Measurements from ENCODE around the gene DISP3. TPM values are rescaled to one million over a fixed set of nuclear protein-coding genes. Genes with fewer than 3 reads are reported as not detected.

DISP3 gene
- total and polyA plus RNA-seq, 3 experiments from 2014 or later, result 0.35 to 0.46 (median 0.42) TPM

DNA sequence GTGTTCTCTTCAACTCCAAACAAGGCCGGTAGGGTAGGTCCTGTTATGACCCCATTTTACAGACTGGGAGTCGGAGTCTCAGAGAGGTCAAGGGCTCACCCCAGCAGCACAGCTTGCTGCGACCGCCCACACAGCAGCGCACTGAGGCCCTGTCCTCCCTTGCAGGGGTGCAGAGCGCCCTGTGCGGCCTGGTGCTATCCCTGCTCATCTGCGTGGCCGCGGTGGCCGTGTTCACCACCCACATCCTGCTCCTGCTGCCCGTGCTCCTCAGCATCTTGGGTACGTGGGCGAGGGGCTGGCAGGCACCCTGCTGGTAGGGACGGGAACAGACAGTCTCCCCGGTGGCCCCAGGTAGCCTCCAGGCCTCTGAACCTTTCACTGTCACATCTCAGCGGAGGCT is 55.9 kb downstream of the DISP3 start:
- H3K36me3 ChIP-seq (ENCODE audit: insufficient read depth, low read length), result no peaks in the 10 kb centered on the region
- CTCF ChIA-PET, result no interaction called here
- Mint-ChIP-seq H3K27me3 (peaks cover 0 to 5% of the 10 kb centered on the region in 2 donors), H3K9me3 (no peaks in the 10 kb centered on the region), H3K27ac (no peak overlapping the region), H3K4me1 (no peaks in the 10 kb centered on the region), H3K4me3 (no peak overlapping the region), H3K36me3 (no peaks in the 10 kb centered on the region)
- H3K27ac ChIP-seq (ENCODE audit: low read depth, low read length), result no peak overlapping the region
- no peaks in the 10 kb centered on the region for H3K4me1 ChIP-seq (ENCODE audit: insufficient read depth, low read length)
- no peaks in the 10 kb centered on the region for H3K27me3 ChIP-seq (ENCODE audit: insufficient read depth, low read length, poor library complexity, severe bottlenecking)
- POLR2A ChIA-PET, result no interaction called here
- DNase-seq, result no peak
- no peak overlapping the region for H3K4me3 ChIP-seq (ENCODE audit: low read length)
- H3K9me3 ChIP-seq (ENCODE audit: low read length), result no peaks in the 10 kb centered on the region

DNA sequence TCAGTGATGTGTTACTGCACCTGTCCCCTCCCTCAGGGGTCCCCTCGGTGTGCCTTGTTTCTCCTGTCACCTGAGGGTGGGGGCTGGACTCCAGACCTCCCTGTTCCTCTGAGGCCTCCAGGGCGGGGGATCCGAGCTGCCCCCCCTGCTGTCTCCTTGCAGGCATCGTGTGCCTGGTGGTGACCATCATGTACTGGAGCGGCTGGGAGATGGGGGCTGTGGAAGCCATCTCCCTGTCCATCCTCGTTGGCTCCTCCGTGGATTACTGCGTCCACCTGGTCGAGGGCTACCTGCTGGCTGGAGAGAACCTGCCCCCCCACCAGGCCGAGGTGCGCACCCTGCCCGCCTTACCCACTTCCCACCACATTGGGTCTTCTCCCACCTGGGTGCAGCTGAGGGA is 56.4 kb downstream of the DISP3 start:
- H3K4me1 ChIP-seq (ENCODE audit: insufficient read depth, low read length), result no peaks in the 10 kb centered on the region
- Mint-ChIP-seq H3K36me3 (no peaks in the 10 kb centered on the region), H3K27me3 (peaks cover 2 to 8% of the 10 kb centered on the region in 2 donors), H3K9me3 (no peaks in the 10 kb centered on the region), H3K4me3 (no peak overlapping the region), H3K27ac (no peak overlapping the region), H3K4me1 (no peaks in the 10 kb centered on the region)
- H3K27me3 ChIP-seq (ENCODE audit: insufficient read depth, low read length, poor library complexity, severe bottlenecking), result no peaks in the 10 kb centered on the region
- H3K4me3 ChIP-seq (ENCODE audit: low read length), result no peak overlapping the region
- DNase-seq, result no peak
- no peaks in the 10 kb centered on the region for H3K36me3 ChIP-seq (ENCODE audit: insufficient read depth, low read length)
- ChIA-PET CTCF (no interaction called here), POLR2A (no interaction called here)
- H3K9me3 ChIP-seq (ENCODE audit: low read length), result no peaks in the 10 kb centered on the region
- no peak overlapping the region for H3K27ac ChIP-seq (ENCODE audit: low read depth, low read length)

DNA sequence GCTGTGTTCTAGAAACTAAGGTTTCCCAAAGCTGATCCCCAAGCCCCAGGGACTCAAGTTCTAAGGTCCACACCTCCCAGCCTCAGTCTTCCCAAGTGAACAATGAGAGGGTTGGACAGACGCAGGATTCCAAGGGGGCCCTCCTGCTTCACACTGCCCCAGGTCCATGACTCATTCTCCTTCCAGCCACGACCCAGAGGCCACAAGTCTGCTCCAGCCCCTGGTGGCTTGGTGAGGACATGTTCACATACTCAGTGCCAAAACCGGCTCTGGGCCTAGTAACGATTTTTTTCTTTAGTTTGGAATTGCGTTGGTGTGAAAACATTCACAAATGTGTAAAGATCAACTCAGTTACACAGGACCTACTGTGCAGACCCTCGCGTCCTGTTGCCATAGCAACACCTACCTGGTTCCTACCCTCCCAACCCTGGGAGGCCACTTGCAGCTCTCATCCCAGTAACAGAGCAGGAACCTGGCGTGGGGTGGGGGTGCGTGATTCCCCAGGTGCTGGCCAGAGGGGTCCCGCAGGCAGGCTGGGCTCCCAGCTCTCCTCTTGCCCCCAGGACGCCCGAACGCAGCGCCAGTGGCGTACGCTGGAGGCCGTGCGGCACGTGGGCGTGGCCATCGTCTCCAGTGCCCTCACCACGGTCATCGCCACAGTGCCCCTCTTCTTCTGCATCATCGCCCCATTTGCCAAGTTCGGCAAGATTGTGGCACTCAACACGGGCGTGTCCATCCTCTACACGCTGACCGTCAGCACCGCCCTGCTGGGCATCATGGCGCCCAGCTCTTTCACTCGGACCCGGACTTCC is 57.0 kb downstream of the DISP3 start:
- POLR2A ChIA-PET, result no interaction called here
- H3K9me3 ChIP-seq (ENCODE audit: low read length), result no peaks in the 10 kb centered on the region
- Mint-ChIP-seq H3K27ac (no peak overlapping the region), H3K36me3 (no peaks in the 10 kb centered on the region), H3K4me1 (no peaks in the 10 kb centered on the region), H3K27me3 (peaks cover 2 to 8% of the 10 kb centered on the region in 2 donors), H3K4me3 (no peak overlapping the region), H3K9me3 (no peaks in the 10 kb centered on the region)
- no peak overlapping the region for H3K4me3 ChIP-seq (ENCODE audit: low read length)
- H3K27ac ChIP-seq (ENCODE audit: low read depth, low read length), result no peak overlapping the region
- no peak for DNase-seq
- no peaks in the 10 kb centered on the region for H3K4me1 ChIP-seq (ENCODE audit: insufficient read depth, low read length)
- CTCF ChIA-PET, result no interaction called here
- H3K27me3 ChIP-seq (ENCODE audit: insufficient read depth, low read length, poor library complexity, severe bottlenecking), result no peaks in the 10 kb centered on the region
- no peaks in the 10 kb centered on the region for H3K36me3 ChIP-seq (ENCODE audit: insufficient read depth, low read length)

DNA sequence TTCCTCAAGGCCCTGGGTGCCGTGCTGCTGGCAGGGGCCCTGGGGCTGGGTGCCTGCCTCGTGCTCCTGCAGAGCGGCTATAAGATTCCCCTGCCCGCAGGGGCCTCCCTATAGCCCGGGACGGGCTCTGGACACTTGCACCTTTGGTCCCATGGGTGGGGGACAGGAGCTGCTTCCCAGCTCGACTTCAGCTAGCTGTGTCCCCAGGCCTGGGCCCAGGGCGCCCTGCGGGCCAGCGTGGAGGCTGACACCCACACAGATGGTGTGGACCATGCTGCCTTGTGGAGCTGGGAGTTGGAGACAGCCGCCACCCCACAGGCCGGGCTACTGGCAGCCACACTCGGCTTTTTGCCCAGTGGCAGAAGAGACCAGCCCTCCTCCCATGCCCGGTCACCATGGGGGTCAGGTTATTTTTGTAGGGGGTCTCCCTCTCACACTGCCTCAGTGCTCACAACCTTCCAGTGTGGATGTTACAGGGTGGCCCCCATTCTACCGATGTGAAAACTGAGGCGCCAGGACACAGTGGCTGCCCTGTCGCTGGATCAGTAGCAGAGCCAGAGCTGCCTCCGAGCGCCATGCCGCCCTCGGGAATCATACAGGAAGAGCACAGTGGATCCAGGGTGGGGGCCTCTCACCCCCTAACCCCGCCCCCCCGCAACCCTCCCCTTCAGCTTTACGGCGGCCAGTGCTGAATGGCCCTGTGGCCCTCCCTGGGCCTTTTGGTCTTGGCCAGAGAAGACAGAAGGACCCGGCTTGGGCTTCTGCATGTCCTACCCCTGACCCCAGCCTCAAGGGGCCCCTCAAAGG is 57.8 kb downstream of the DISP3 start:
- Histone ChIP-seq H3K4me3 (ENCODE audit: low read length) (no peak overlapping the region), H3K27me3 (ENCODE audit: insufficient read depth, low read length, poor library complexity, severe bottlenecking) (no peaks in the 10 kb centered on the region), H3K4me1 (ENCODE audit: insufficient read depth, low read length) (no peaks in the 10 kb centered on the region), H3K36me3 (ENCODE audit: insufficient read depth, low read length) (no peaks in the 10 kb centered on the region), H3K9me3 (ENCODE audit: low read length) (no peaks in the 10 kb centered on the region), H3K27ac (ENCODE audit: low read depth, low read length) (no peak overlapping the region)
- Mint-ChIP-seq H3K9me3 (no peaks in the 10 kb centered on the region), H3K27me3 (peaks cover 2 to 8% of the 10 kb centered on the region in 2 donors), H3K36me3 (no peaks in the 10 kb centered on the region), H3K27ac (no peak overlapping the region), H3K4me1 (no peaks in the 10 kb centered on the region), H3K4me3 (no peak overlapping the region)
- ChIA-PET POLR2A (no interaction called here), CTCF (no interaction called here)
- no peak for DNase-seq

DNA sequence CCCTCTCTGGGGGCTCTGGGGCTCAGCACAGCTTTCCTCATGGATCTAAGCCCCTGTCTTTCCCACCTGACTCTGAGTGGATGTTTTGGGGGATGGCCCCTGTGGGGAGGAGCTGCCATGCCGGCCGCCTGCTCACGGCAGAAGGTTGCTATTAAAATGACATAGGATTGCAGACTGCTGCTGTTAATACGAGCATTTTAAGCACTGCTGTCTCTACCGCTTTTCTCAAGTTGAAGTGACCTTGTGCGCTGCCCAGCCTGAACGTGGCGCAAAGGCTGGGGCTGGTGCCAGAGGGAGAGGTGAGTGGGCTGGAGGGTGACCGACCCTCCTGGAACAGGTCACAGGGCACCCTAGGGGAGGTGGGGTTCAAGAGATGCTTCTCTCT is 58.4 kb downstream of the DISP3 start:
- no peak overlapping the region for H3K4me3 ChIP-seq (ENCODE audit: low read length)
- DNase-seq, result no peak
- H3K4me3 Mint-ChIP-seq, result no peak overlapping the region
- no peaks in the 10 kb centered on the region for H3K9me3 ChIP-seq (ENCODE audit: low read length)
- no peaks in the 10 kb centered on the region for H3K36me3 ChIP-seq (ENCODE audit: insufficient read depth, low read length)
- H3K4me1 Mint-ChIP-seq, result no peaks in the 10 kb centered on the region
- no peaks in the 10 kb centered on the region for H3K4me1 ChIP-seq (ENCODE audit: insufficient read depth, low read length)
- H3K9me3 Mint-ChIP-seq, result no peaks in the 10 kb centered on the region
- peaks cover 4 to 8% of the 10 kb centered on the region in 2 donors for H3K27me3 Mint-ChIP-seq
- H3K36me3 Mint-ChIP-seq, result no peaks in the 10 kb centered on the region
- no peaks in the 10 kb centered on the region for H3K27me3 ChIP-seq (ENCODE audit: insufficient read depth, low read length, poor library complexity, severe bottlenecking)
- no peak overlapping the region for H3K27ac ChIP-seq (ENCODE audit: low read depth, low read length)
- no peak overlapping the region for H3K27ac Mint-ChIP-seq
- POLR2A ChIA-PET, result no interaction called here
- CTCF ChIA-PET, result no interaction called here

DNA sequence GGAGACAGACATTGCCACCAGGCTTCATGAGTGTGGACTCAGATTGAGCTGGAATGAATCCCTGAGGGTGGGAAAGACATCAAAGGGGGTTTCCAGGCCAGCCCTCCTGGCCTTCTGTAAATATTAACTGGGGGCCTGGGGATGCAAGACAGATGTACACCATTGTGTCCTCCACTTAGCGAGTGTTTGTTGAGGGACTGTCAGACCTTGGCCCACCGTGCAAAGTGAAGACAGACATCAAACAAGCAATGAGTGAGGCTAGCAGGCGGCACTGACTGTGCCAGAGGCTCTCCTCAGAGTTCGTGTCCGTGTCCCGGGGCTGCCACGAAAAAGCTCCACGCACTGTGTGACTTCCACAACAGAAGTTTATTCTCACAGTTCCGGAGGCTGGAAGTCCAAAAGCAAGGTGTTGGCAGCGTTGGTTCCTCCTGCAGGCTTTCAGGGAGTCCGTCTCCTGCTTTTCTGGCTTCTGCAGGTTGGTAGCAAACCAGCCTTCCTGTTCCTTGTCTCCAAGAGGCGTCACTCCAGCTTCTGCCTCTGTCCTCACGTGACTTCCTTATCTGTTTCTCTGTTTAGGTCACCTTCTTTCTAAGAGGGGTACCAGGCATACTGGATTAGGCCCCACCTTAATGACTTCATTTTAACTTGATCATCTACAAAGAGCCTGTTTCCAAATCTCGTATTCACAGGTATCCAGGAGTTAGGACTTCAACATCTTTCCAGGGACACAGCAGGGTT is 59.1 kb downstream of the DISP3 start:
- Mint-ChIP-seq H3K27me3 (peaks cover 4 to 8% of the 10 kb centered on the region in 2 donors), H3K4me1 (no peaks in the 10 kb centered on the region), H3K9me3 (no peaks in the 10 kb centered on the region), H3K4me3 (no peak overlapping the region), H3K27ac (no peak overlapping the region), H3K36me3 (no peaks in the 10 kb centered on the region)
- H3K27me3 ChIP-seq (ENCODE audit: insufficient read depth, low read length, poor library complexity, severe bottlenecking), result no peaks in the 10 kb centered on the region
- H3K36me3 ChIP-seq (ENCODE audit: insufficient read depth, low read length), result no peaks in the 10 kb centered on the region
- H3K4me1 ChIP-seq (ENCODE audit: insufficient read depth, low read length), result no peaks in the 10 kb centered on the region
- ChIA-PET CTCF (no interaction called here), POLR2A (no interaction called here)
- no peak for DNase-seq
- no peak overlapping the region for H3K27ac ChIP-seq (ENCODE audit: low read depth, low read length)
- H3K9me3 ChIP-seq (ENCODE audit: low read length), result no peaks in the 10 kb centered on the region
- H3K4me3 ChIP-seq (ENCODE audit: low read length), result no peak overlapping the region

DNA sequence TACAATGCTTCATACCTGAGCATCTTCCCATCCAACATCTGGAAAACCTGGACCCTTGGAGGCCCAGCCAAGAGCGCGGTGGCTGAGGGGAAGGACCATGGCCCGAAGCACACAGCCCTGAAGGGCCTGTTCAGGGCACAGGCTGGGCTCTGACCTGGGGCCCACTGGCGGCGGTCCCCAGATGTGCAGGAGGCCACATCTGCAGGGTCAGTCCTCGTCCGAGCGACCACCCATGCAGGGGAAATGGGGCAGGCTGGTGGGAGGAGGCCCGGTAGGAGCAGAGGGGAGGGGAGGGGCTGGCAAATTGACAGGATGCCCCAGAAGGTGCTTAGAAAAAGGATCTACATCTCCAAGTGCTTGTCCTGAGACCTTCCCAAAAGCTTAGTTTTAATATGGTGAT is 59.9 kb downstream of the DISP3 start:
- Histone ChIP-seq H3K4me3 (ENCODE audit: low read length) (no peak overlapping the region), H3K4me1 (ENCODE audit: insufficient read depth, low read length) (no peaks in the 10 kb centered on the region)

More for the DNA sequence above, 59.9 kb downstream of the DISP3 start:
- H3K9me3 ChIP-seq (ENCODE audit: low read length), result no peaks in the 10 kb centered on the region
- Mint-ChIP-seq H3K4me1 (no peaks in the 10 kb centered on the region), H3K27me3 (peaks cover 6 to 13% of the 10 kb centered on the region in 2 donors), H3K4me3 (no peak overlapping the region), H3K9me3 (no peaks in the 10 kb centered on the region), H3K36me3 (no peaks in the 10 kb centered on the region), H3K27ac (no peak overlapping the region)
- ChIA-PET CTCF (no interaction called here), POLR2A (no interaction called here)
- H3K27me3 ChIP-seq (ENCODE audit: insufficient read depth, low read length, poor library complexity, severe bottlenecking), result no peaks in the 10 kb centered on the region
- H3K36me3 ChIP-seq (ENCODE audit: insufficient read depth, low read length), result no peaks in the 10 kb centered on the region
- no peak for DNase-seq
- no peak overlapping the region for H3K27ac ChIP-seq (ENCODE audit: low read depth, low read length)
